K562 (cell line): ENCODE measurements around the gene KCNA1. TPM values are rescaled to one million over a fixed set of nuclear protein-coding genes. Genes with fewer than 3 reads are reported as not detected.
A peak's percentile ranks its signal among the peaks of the same experiment; 100 is the strongest.
"Not testable (repeated sequence)": the region's sequence is repeated elsewhere in the genome, so short reads cannot be mapped to it uniquely, and the experiment has no call there.

Experiments used
- ATAC-seq: fragments of 200-7000 bp; cut with Tn5 transposase; 3 replicates; pipeline ENCODE4 v1.9.1; 2020; ENCODE audit warnings: moderate library complexity
- BruUV-seq: library from RNA; stranded (reverse); fragments of 400-500 nt; replicated peaks from 2 replicates; lab custom pipeline; 2021; lab: Mats Ljungman, UMichigan
- CTCF ChIA-PET: fragments of 300-600 bp; formaldehyde crosslinking; extraction: SDS; loops from one replicate; lab custom pipeline; 2021; ENCODE audit warnings: low intra/inter-chr PET ratio; lab: Yijun Ruan, JAX
- POLR2A ChIA-PET: fragments of 300-600, 350-650 bp; sonication (Branson Sonifier 250); formaldehyde crosslinking; extraction: SDS; loops from one replicate; lab custom pipeline; 2021; ENCODE audit warnings: antibody characterized with exemption, inconsistent platforms; lab: Yijun Ruan, JAX
- DNase-seq, 4 experiments: peaks; one replicate each; pipeline versions ENCODE4 v3.0.0 to v3.0.0-alpha.2; 2011 to 2018; ENCODE audit warnings: low spot score in 3 of 4, mixed read lengths in 3 of 4; ENCODE audit errors: extremely low read depth in 1 of 4
- FAIRE-seq: peaks from 2 replicates; lab custom pipeline; 2011; peaks lifted over from hg19 to GRCh38; lab: Jason Lieb, UNC
- H2AFZ ChIP-seq: 2 replicates; pipeline ENCODE4 v1.6.0; 2011; ENCODE audit warnings: low read depth, low read length, control low read depth, inconsistent platforms
- H3K27ac ChIP-seq: fragments of 200-600 bp; 3 replicates; pipeline ENCODE4 v1.8.0; 2011; ENCODE audit warnings: low read depth, mild to moderate bottlenecking, control low read depth, inconsistent platforms, low read length, moderate library complexity, mixed read lengths; ENCODE audit errors: extremely low read depth
- H3K27me3 ChIP-seq, 2 experiments: fragments of 300-600 bp in 1 of 2; 2 replicates in 1 of 2; 3 replicates in 1 of 2; pipeline versions ENCODE4 v1.6.0 to v1.8.0; 2011; ENCODE audit warnings: inconsistent platforms in 2 of 2, low read length in 2 of 2, mild to moderate bottlenecking in 1 of 2, mixed read lengths in 1 of 2, moderate library complexity in 1 of 2; ENCODE audit not compliant: control insufficient read depth in 2 of 2, insufficient read depth in 2 of 2
- H3K36me3 ChIP-seq: fragments of 300-600 bp; 3 replicates; pipeline ENCODE4 v1.8.0; 2011; ENCODE audit warnings: mild to moderate bottlenecking, low read length, inconsistent platforms; ENCODE audit not compliant: control insufficient read depth, insufficient read depth
- H3K4me1 ChIP-seq, 2 experiments: fragments of 200-600 bp in 1 of 2; replicated peaks in 1 of 2; 2 replicates in 1 of 2; 3 replicates in 1 of 2; pipeline versions ENCODE4 v1.5.1 to v1.8.0; 2011; ENCODE audit warnings: inconsistent platforms in 2 of 2, low read length in 2 of 2, mild to moderate bottlenecking in 1 of 2, mixed read lengths in 1 of 2, moderate library complexity in 1 of 2; ENCODE audit not compliant: control insufficient read depth in 2 of 2, insufficient read depth in 2 of 2
- H3K4me2 ChIP-seq: 2 replicates; pipeline ENCODE4 v1.6.1; 2011; ENCODE audit warnings: low read length, control low read depth, inconsistent platforms, mixed read lengths; ENCODE audit not compliant: insufficient read depth
- H3K4me3 ChIP-seq: fragments of 200-600 bp; sonication (generic), shearing (Covaris generic); 2 replicates; pipeline ENCODE4 v1.5.1; 2016; ENCODE audit warnings: control low read depth, inconsistent platforms
- H3K79me2 ChIP-seq: fragments of 200-600 bp; 3 replicates; pipeline ENCODE4 v1.8.0; 2011; ENCODE audit warnings: low read length, inconsistent platforms; ENCODE audit not compliant: control insufficient read depth, insufficient read depth
- H3K9ac ChIP-seq, 2 experiments: 2 replicates each; pipeline versions ENCODE4 v1.6.0 to v1.6.1; 2011; ENCODE audit warnings: low read depth in 2 of 2, low read length in 2 of 2, control low read depth in 1 of 2, inconsistent platforms in 1 of 2, mild to moderate bottlenecking in 1 of 2, mixed read lengths in 1 of 2; ENCODE audit not compliant: insufficient read depth in 1 of 2
- H3K9me1 ChIP-seq: one replicate; pipeline ENCODE4 v1.6.0; 2011; ENCODE audit warnings: inconsistent platforms, mild to moderate bottlenecking, low read length, moderate library complexity; ENCODE audit not compliant: control insufficient read depth, insufficient read depth
- H3K9me3 ChIP-seq: replicated peaks from 2 replicates; pipeline ENCODE4 v1.5.1; 2011; ENCODE audit warnings: low read depth, low read length, inconsistent platforms; ENCODE audit not compliant: control insufficient read depth, insufficient read depth
- H4K20me1 ChIP-seq: replicated peaks from 2 replicates; pipeline ENCODE4 v1.6.1; 2011; ENCODE audit warnings: low read length, inconsistent platforms, mixed read lengths; ENCODE audit not compliant: control insufficient read depth, insufficient read depth
- GABPA ChIP-seq: fragments of 200-800 bp; sonication (Bioruptor generic); conservative IDR thresholded peaks from 2 replicates; pipeline ENCODE4 v1.6.1; 2016; ENCODE audit warnings: low read depth, missing genetic modification characterization, missing compliant biosample characterization
- ZFP36 ChIP-seq: fragments of 150-350 bp; IDR thresholded peaks from 2 replicates; pipeline ENCODE4 v1.6.1; 2018; ENCODE audit warnings: low read length, low read depth; ENCODE audit not compliant: partially characterized antibody
- WGBS: fragments of 100-300 bp; shearing (Covaris generic); methylation state at CpG from one replicate; pipeline ENCODE4 v1.1.6; 2016; ENCODE audit warnings: low coverage, mixed read lengths; ENCODE audit not compliant: insufficient coverage; ENCODE audit errors: missing lambda C conversion rate; 5-methylcytosine and 5-hydroxymethylcytosine counted together
- in situ Hi-C: fragments of 300-500 bp; cut with MboI; formaldehyde crosslinking; loops from 4 replicates; pipeline ENCODE4 v1.15.0; 2018; ENCODE audit warnings: inconsistent platforms, mixed read lengths
- intact Hi-C: fragments of 100-400 bp; cut with micrococcal nuclease; formaldehyde crosslinking; loops from 2 replicates; pipeline ENCODE4 v1.14.2; 2022
- polyA plus RNA-seq, 8 experiments: library from polyadenylated mRNA; depleted of rRNA in 4 of 8; stranded (reverse) in 5 of 8; unstranded in 3 of 8; fragments of >200 nt; fragmentation: Nextera tagmentation in 2 of 8; fragmentation: Illumina TruSeq in 1 of 8; extraction: Ambion mirVana in 2 of 8; extraction: Trizol in 1 of 8; gene quantifications; 2 replicates each; pipeline versions ENCODE4 v1.2.1 to v1.2.3, GENCODE V29; 2011 to 2014; ENCODE audit warnings: inconsistent platforms in 1 of 8, missing spikeins in 1 of 8
- total RNA-seq, 7 experiments: library from RNA; depleted of rRNA in 6 of 7; stranded (reverse); fragments of >200 nt in 6 of 7; fragmentation: Illumina TruSeq in 2 of 7; extraction: Trizol in 2 of 7; gene quantifications; 2 replicates each; pipeline versions ENCODE4 v1.2.1 to v1.2.3, GENCODE V29; 2011 to 2021; ENCODE audit warnings: low replicate concordance in 1 of 7
- TF ChIP-seq, protein P1 (sequence below), 3 experiments: fragments of 200-800 bp in 1 of 3; fragments of 250-450 bp in 1 of 3; fragments of 450-650 bp in 1 of 3; sonication (Bioruptor Pico) in 1 of 3; sonication (Bioruptor generic) in 1 of 3; formaldehyde crosslinking in 1 of 3; IDR thresholded peaks; 2 replicates each; pipeline versions ENCODE4 v1.6.1 to v1.8.0; 2016 to 2022; ENCODE audit warnings: mild to moderate bottlenecking in 2 of 3, missing genetic modification characterization in 2 of 3, missing compliant biosample characterization in 1 of 3, moderate library complexity in 1 of 3

Gene KCNA1
- total and polyA plus RNA-seq, 9 of the 15 experiments (the other 6 are each of a cell fraction or from before 2014, with no cell fraction given): not detected

DNA sequence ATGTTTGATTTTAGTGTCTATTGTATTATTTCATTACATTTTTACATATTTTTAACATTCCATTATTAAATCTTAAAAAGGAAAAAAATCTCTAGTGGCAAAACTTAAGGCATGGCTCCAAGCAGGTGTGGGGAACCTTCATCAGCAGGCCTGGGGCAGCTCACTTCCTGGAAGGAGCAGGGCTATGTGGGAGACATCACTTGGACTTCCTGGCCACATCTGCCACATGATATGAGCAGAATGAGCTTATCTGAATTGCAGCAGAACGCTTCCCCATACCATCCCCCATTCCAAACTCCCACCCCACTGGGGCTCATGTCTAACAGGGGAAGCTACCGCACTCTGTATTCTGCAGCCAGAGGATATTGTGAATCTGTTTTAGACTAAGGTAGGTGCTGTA lies 35.0 kb upstream of the KCNA1 start (continued):
- TF ChIP-seq, protein P1, sequence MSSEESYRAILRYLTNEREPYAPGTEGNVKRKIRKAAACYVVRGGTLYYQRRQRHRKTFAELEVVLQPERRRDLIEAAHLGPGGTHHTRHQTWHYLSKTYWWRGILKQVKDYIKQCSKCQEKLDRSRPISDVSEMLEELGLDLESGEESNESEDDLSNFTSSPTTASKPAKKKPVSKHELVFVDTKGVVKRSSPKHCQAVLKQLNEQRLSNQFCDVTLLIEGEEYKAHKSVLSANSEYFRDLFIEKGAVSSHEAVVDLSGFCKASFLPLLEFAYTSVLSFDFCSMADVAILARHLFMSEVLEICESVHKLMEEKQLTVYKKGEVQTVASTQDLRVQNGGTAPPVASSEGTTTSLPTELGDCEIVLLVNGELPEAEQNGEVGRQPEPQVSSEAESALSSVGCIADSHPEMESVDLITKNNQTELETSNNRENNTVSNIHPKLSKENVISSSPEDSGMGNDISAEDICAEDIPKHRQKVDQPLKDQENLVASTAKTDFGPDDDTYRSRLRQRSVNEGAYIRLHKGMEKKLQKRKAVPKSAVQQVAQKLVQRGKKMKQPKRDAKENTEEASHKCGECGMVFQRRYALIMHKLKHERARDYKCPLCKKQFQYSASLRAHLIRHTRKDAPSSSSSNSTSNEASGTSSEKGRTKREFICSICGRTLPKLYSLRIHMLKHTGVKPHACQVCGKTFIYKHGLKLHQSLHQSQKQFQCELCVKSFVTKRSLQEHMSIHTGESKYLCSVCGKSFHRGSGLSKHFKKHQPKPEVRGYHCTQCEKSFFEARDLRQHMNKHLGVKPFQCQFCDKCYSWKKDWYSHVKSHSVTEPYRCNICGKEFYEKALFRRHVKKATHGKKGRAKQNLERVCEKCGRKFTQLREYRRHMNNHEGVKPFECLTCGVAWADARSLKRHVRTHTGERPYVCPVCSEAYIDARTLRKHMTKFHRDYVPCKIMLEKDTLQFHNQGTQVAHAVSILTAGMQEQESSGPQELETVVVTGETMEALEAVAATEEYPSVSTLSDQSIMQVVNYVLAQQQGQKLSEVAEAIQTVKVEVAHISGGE (CRISPR knock-in tag; IDR thresholded peaks at IDR 0.05): peak in 2 of 3 experiments; percentile 34 to 90; a peak in 3 of 6 replicates
- peak; percentile 74 for TF ChIP-seq GABPA

DNA sequence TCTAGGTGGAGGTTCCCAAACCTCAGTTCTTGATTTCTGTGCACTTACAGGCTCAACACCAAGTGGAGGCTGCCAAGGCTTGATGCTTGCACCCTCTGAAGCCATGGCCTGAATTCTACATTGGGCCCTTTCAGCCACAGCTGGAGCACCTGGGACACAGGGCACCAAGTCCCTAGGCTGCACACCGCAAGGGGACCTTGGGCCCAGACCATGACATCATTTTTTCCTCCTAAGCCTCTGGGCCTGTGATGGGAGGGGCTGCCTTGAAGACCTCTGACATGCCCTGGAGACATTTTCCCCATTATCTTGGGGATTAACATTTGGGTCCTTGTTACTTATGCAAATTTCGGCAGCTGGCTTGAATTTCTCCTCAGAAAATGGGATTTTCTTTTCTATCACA lies 30.2 kb upstream of the KCNA1 start:
- intact Hi-C loops, DNase-seq, FAIRE-seq, H2AFZ ChIP-seq, H3K4me2 ChIP-seq: not testable (repeated sequence)
- TF ChIP-seq ZFP36: peak; percentile 51
- TF ChIP-seq, all 486 proteins: peak for 1; not testable (repeated sequence) for 485
- in situ Hi-C loops: loop anchor here (10.0 kb wide), 1 partner anchor 125 kb away; no protein-coding TSS in a partner anchor
- H4K20me1 ChIP-seq, H3K27ac ChIP-seq, ATAC-seq, H3K9ac ChIP-seq, H3K79me2 ChIP-seq, H3K9me1 ChIP-seq, H3K36me3 ChIP-seq, CTCF ChIA-PET, POLR2A ChIA-PET, H3K27me3 ChIP-seq, H3K9me3 ChIP-seq, H3K4me1 ChIP-seq, BruUV-seq, H3K4me3 ChIP-seq: not testable (repeated sequence)
- 0% methylated on average over 2 of the region's 2 CpGs for WGBS
